Osteoblast (primary cell): ENCODE data around the gene OPN1SW. TPM values are rescaled to one million over a fixed set of nuclear protein-coding genes. Genes with fewer than 3 reads are reported as not detected.

Source experiments
- DNase-seq: peaks from one replicate; pipeline ENCODE4 v3.0.0; 2011; ENCODE audit warnings: low spot score, mixed read lengths; ENCODE audit not compliant: insufficient read length; ENCODE audit errors: missing footprints
- H2AFZ ChIP-seq: 2 replicates; pipeline ENCODE4 v1.6.0; 2011; ENCODE audit warnings: mild to moderate bottlenecking, low read length
- H3K27ac ChIP-seq: 2 replicates; pipeline ENCODE4 v1.5.1; 2011; ENCODE audit warnings: mild to moderate bottlenecking, low read depth, low read length, moderate library complexity
- H3K27me3 ChIP-seq: 2 replicates; pipeline ENCODE4 v1.6.0; 2012; ENCODE audit warnings: mild to moderate bottlenecking, control low read depth, inconsistent platforms, low read length, moderate library complexity; ENCODE audit not compliant: insufficient read depth
- H3K36me3 ChIP-seq: 2 replicates; pipeline ENCODE4 v1.5.1; 2011; ENCODE audit warnings: mild to moderate bottlenecking, low read length, control low read depth, moderate library complexity; ENCODE audit not compliant: insufficient read depth
- H3K4me1 ChIP-seq: 2 replicates; pipeline ENCODE4 v1.5.1; 2011; ENCODE audit warnings: mild to moderate bottlenecking, low read length, control low read depth, moderate library complexity; ENCODE audit not compliant: insufficient read depth
- H3K4me2 ChIP-seq: 2 replicates; pipeline ENCODE4 v1.6.0; 2011; ENCODE audit warnings: mild to moderate bottlenecking, low read length; ENCODE audit not compliant: insufficient read depth
- H3K4me3 ChIP-seq: fragments of 200-600 bp; sonication (generic); 3 replicates; pipeline ENCODE4 v1.5.1; 2012; ENCODE audit warnings: mild to moderate bottlenecking, low read length, inconsistent platforms; ENCODE audit not compliant: insufficient read depth
- H3K79me2 ChIP-seq: 2 replicates; pipeline ENCODE4 v1.6.0; 2012; ENCODE audit warnings: mild to moderate bottlenecking, low read length, control low read depth, inconsistent platforms; ENCODE audit not compliant: insufficient read depth
- H3K9me3 ChIP-seq: 2 replicates; pipeline ENCODE4 v1.5.1; 2011; ENCODE audit warnings: low read depth, low read length, control low read depth
- H4K20me1 ChIP-seq: 2 replicates; pipeline ENCODE4 v1.6.0; 2012; ENCODE audit warnings: mild to moderate bottlenecking, low read length, control low read depth; ENCODE audit not compliant: insufficient read depth
- CTCF ChIP-seq: IDR thresholded peaks from 2 replicates; pipeline ENCODE4 v1.5.1; 2011; ENCODE audit warnings: mild to moderate bottlenecking, low read depth, low read length, moderate library complexity; ENCODE audit errors: extremely low read depth
- total RNA-seq: library from RNA; depleted of rRNA; stranded (reverse); fragments of >200 nt; gene quantifications from 2 replicates; pipeline ENCODE4 v1.2.3, GENCODE V29; 2012

OPN1SW gene
- total RNA-seq, 1 donor = not detected

- peak; percentile 97 for DNase-seq
- H3K4me1 ChIP-seq = peaks cover 3% of the 10 kb centered on the region
- H3K79me2 ChIP-seq = no peaks in the 10 kb centered on the region
- H3K27me3 ChIP-seq = peaks cover 12% of the 10 kb centered on the region
- no peak within 1 kb of the TSS for H3K27ac ChIP-seq
- H2AFZ ChIP-seq = peak within 1 kb of the TSS; percentile 85
- H3K9me3 ChIP-seq = no peaks in the 10 kb centered on the region
- no peaks in the 10 kb centered on the region for H4K20me1 ChIP-seq
- peak within 1 kb of the TSS; percentile 80 for H3K4me3 ChIP-seq
- H3K4me2 ChIP-seq = peak within 1 kb of the TSS; percentile 90
- no peak for TF ChIP-seq CTCF
- H3K36me3 ChIP-seq = no peaks in the 10 kb centered on the region
Observed at GRCh38 chr7:128791121-128791971, 15.8 kb upstream of the OPN1SW start, which contains the start of gene CCDC136. Gene CCDC136, plus strand, starts transcription at chr7:128791968. Its CDS starts 444 bp downstream, at chr7:128792412.

DNA sequence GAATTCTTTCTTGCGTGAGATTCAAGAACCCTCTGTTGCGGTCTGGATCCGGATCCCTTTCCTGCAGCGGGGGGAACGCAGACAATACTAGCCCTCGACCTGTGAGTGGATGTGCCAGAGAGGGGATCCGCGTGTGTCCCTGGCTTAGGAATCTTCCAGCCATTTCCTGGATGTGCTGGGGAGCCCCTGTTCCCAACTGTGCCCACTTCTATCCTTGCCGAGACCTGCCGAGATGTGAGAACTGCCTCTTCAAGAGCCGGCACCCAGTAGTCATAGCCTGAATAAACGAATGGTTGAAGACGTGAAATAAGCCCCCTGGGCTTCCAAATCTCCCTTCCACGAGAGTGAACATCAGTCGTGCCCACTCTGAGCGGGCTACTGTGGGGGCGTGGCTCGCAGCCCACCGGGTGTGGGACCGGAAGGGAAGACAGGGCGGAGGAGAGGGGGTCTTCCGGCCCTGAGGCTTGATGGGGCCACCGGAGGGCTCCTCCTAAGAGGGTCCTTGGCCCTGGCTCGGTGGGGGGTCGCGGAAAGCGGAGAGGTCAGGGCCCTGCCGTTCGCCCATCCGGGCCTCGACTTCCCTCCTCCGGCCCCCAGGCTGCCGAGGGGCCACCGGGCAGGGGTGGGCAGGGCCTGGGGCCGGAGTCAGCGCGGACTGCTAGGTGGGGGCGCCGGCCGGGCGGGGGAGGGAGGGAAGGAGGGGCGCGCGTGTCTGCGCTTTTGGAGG is 14.9 kb upstream of the OPN1SW start:
- Histone ChIP-seq H3K79me2 (no peaks in the 10 kb centered on the region), H3K4me2 (peak overlapping the region; percentile 90), H3K27me3 (peaks cover 15% of the 10 kb centered on the region), H2AFZ (peak overlapping the region; percentile 77), H3K9me3 (no peaks in the 10 kb centered on the region), H3K36me3 (no peaks in the 10 kb centered on the region), H3K4me1 (no peaks in the 10 kb centered on the region), H3K27ac (no peak overlapping the region), H3K4me3 (peak overlapping the region; percentile 80), H4K20me1 (no peaks in the 10 kb centered on the region)
- no peak for TF ChIP-seq CTCF
- DNase-seq = no peak

GRCh38 chr7:128788446-128789412 is 13.1 kb upstream of the OPN1SW start:
- no peak overlapping the region for H3K4me2 ChIP-seq
- no peak overlapping the region for H3K4me3 ChIP-seq
- DNase-seq = no peak
- no peaks in the 10 kb centered on the region for H3K36me3 ChIP-seq
- no peaks in the 10 kb centered on the region for H3K9me3 ChIP-seq
- no peaks in the 10 kb centered on the region for H4K20me1 ChIP-seq
- H2AFZ ChIP-seq = no peak overlapping the region
- TF ChIP-seq CTCF = no peak
- H3K79me2 ChIP-seq = no peaks in the 10 kb centered on the region
- peaks cover 15% of the 10 kb centered on the region for H3K27me3 ChIP-seq
- H3K27ac ChIP-seq = no peak overlapping the region
- H3K4me1 ChIP-seq = no peaks in the 10 kb centered on the region
